Germinal center (tissue), 1 donor: ENCODE measurements around the gene CYYR1.

ENCODE experiments used
- DNase-seq: peaks from one replicate; pipeline ENCODE4 v3.0.0; 2012; ENCODE audit warnings: mixed read lengths, low spot score

CYYR1 gene

DNA sequence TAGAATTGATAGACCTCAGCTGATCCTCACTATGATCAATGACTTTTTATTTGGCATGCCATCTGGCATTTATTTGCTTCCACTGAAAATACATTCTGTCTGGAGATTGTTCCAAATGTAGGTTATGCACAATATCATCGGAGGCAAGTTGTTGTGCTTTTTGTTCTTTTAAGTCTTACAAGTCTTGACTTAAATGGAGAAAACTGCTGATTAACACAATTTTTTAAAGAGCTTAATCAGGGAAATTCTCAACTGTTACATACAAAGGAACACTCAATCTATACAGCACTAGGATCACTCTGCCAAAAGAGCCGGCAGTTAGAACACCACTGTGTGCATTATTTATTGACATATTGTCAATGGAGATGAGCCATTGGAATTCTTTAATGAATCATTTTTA is 19.2 kb downstream of the CYYR1 start:
- no peak for DNase-seq

DNA sequence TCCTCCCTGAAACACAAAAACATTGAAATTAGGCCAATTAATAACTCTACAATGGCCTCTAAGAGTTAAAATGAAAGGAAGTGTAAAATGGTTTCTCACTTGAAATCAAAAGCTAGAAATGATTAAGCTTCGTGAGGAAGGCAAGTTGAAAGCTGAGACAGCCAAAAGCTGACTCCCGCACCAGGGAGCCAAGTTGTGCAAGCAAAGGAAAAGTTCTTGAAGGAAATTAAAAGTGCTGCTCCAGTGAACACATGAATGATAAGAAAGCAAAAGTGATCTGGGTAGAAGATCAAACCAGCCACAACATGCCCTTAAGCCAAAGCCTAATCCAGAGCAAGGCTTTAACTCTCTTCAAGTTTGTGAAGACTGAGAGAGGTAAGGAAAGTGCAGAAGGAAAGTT is 22.8 kb downstream of the CYYR1 start:
- DNase-seq: no peak

DNA sequence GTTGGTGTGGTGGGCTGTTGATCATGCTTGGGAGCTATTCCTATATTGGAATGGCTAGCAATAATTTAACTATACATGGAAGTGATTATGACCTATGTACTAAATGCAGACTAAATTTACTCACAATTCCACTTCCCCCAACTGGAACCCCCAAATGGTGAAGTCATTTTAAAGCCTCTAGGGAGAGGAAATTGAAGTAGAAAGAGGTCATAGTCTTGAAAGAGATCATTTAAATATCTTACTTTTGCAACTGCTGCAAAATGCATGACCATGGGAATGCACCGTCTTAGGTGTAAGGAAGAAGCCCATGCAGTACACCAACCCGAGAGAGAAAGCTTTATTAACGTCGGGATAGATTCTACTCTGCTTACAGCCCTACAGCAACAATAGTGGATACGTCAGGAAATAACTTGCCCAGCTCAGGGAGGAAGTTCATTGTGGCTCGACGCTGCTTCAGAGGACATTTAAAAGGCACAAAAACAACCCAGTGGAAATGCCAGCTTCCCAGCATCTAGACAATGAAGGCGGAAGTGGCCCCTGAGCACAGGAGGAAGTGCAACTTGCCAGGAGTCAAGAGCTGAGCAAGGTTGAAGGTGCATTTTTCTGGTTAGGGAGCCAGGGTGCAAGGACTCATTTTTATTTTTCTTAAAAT is 26.5 kb downstream of the CYYR1 start:
- DNase-seq: no peak

DNA sequence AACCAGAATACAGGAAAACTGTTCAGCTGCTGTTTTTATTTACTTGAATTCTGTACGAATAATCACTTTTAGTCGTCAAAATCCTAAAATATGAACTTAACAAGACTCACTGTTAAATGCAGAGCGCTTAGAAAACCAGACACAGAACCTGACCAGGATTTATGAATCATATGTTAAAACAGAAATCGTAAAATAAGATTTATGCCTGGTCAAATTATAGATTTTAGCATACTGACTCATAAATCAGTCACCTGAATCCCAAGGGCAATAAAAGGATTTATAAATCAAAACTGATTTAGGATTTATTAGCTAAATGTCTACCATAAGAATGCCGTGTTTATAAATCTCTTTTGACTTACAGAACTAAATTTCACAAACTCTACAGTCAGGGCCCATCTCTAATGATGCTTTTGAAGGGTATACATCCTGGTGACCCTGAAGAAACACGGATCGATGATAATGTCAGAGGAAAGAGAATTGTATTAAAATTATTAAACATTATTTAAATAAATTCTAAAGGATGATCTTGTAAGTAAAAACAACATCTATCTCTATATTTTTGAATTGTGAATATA is 28.8 kb downstream of the CYYR1 start:
- no peak for DNase-seq

DNA sequence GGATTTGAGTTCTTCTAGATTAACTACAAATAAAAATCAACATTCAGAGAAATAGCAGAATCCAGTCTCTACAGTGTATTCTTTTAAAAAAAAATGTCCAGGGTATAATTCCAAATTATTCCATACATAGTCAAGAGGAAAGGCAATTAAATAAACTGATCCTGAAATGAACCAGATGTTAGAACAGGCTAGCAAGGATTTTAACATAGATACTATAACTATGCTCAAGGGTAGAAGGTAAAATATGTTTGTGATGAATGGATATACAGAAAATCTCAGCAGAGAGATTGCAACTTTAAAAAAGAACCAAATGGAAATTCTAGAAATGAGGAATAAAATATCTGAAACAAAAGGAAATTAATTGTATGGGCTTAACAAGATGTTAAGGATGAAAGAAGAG is 32.4 kb downstream of the CYYR1 start:
- no peak for DNase-seq

DNA sequence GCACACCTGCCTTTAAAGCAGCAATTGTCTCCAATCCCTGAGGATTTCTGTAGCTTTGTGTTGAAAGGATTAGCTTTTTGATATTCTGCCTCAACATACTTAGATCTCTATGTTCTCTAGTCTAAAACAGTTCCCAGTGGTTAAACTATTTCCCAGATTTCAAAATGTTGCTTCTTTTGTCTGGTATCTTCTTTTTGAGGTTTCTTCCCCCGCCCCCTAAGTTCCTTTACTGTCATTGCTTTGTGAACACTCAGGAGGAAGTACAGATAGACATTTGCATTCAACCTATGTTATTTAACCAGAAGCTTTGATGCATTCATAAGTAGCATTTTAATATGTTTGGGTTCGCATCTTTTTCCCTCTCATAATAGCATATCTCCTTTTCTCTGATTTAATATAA is 33.5 kb downstream of the CYYR1 start:
- no peak for DNase-seq

DNA sequence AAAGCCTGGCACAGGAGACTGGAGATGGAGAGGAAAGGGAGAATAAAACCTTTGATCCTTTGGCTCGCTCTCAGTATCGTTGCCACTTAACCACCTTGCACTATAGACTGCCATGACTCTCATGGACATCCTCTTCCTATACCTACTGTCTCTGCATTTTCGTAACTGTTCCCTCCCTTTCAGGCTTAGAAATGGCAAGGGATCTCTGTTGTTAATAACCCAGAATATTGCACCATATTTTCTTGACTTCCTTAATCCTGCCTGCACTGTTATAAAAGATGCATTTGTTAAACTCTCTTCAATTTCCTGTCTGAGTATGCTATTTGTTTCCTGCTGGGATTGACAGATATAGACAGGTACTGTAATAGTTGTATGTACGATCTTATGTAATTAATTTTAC is 38.6 kb downstream of the CYYR1 start:
- DNase-seq: no peak

DNA sequence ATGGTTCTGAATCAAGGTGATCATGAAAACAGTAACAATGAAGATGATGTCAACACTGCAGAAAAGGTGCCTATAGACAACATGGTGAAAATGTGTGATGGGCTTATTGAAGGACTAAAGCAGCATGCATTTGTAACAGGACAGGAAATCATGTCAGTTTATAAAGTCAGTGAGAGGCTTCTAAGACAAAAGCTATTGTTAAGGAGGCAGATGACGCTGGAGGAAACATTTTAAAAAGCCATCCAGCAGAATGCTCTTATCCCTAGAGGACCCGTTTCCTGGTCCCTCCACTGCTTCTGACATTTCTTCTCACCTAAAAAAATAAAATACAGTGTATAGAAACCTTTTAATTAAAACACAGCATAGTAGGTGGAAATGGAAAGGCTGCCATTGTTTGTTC is 40.9 kb downstream of the CYYR1 start:
- no peak for DNase-seq

DNA sequence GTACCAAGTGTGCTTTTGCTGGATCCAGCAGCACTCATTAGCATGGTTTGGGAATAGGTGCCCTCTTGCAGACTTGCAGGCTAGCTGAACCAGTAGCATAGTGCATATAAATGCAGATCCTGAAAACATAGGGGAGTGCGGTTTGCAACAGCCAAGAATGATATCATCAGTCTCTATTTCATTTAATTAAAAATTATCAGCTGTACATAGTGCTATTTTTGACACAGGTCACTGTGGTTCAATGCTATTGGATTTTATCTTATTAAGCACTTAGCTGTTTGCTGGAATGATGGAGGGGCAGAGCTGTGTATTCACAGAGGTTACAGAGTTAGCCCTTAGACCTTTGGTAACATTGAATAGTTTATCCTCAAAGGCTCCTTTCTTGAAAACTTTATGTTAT is 43.6 kb downstream of the CYYR1 start:
- DNase-seq: no peak

DNA sequence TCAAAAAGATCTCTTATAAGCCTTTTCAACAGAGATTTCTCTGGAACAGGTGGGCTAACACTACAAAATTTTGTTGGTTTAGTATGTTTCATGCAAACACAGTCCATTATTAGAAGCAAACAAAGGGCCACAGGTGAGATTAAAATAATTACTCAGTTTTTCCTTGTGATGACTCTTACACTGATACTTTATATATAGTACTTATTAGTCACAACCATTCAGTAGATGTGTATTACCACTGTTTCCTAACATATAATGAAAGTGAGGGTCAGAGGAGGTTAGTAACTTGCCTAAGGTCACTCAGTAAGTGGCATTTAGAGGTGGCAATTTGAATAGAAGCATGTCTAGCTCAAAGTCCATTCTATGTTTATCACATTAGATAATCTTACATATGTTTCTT is 44.2 kb downstream of the CYYR1 start:
- DNase-seq: no peak

DNA sequence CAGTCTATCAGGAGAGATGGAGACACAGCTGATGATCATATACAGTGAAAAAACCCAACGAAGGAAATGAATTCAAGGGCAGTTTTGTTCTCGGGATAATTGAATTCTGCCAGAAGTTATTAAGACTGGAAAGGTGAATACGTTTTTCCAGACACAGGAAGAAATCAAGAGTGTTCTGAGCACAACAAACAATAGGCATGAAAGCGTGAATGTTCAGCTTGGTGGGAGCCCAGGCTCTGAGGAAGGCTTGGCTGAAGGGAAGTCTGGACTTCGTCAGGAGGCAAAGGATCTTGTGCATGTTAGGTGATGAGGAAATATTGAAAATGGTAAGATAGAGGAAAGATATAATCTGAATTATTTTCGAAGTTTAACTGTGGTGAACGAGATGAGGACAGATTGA is 50.4 kb downstream of the CYYR1 start:
- DNase-seq: no peak

DNA sequence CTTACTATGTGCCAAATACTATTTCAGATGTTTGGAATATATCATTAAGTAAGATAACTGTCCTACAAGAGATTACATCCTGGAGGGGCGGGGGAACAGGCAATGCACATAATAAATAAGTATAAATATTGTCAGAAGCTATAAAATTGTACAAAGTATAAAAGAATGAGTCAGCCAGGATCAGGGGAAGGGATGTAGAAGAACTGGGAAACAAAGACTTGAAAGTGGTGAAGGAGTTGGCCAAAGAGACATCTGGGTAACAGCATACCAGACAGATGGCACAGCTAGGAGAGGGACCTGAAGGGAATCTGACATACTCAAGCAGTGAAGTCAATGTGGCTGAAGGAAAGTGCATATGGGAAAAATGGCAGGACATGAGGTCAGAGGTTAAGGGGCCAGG is 53.9 kb downstream of the CYYR1 start:
- DNase-seq: no peak

DNA sequence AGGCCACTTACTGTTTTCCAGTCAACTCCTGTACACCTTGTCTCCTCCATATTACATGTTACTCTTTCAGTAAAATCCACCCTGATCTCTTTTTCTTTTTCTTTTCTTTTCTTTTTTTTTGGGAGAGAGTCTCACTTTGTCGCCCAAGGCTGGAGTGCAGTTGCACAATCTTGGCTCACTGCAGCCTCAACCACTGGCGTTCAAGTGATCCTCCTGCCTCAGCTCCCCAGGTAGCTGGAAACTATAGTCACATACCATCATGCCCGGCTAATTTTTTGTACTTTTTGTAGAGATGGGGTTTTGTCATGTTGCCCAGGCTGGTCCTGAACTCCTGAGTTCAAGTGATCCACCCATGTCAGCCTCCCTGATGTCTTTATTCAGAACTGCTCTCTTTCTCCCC is 57.8 kb downstream of the CYYR1 start:
- no peak for DNase-seq

DNA sequence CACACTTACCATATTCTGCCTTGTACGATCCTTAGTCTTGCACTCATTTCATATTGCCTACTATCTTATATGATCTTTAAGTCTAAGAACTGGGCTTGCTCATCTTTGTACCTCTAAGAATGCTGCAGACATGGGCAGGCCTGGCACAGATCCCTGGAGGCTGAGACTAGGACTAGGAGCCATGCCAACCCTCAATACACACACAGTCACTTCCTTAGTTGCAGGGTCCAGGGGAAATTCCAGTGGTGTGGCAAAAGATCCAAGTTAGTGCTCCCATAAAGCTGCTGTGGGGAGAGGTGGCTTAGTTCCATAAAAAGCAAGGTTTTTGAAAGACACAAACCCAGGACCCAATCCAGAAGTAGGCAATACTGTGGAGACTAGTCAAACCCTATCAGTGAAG is 59.9 kb downstream of the CYYR1 start:
- no peak for DNase-seq

DNA sequence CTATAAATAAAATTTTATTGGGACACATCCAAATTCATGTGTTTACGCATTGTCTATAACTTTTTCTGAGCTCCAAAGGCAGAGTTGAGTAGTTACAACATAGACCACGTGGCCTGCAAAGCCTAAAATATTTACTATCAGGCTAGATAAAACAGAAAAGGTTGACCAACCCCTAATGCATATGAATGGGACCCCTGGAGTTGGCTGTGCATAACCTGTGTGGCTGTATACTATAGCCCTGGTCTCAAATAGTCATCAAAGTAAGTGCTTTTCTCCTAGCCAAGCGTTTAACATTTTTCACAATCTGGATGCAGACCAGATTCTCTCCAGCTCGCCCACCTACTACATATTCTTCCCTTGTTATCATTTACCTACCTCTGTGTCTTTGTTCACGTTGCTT is 60.4 kb downstream of the CYYR1 start:
- no peak for DNase-seq

DNA sequence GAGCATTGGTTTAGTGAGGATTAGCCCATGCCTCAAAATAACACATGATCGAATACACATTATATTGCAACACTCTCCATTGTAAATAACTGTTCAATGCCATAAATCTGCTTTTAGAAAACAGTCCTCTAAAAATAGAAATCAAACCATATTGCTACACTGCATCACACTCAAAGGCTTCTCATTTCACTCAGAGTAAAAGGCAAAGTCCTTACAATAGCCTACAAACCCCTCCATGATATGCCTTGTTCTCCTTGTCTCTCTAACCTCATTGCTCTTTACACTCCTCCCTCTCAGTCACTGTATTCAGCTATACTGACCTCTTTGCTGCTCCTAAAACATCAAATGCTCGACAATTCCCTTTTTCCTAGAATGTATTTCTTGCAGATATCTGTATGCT is 64.2 kb downstream of the CYYR1 start:
- DNase-seq: no peak

DNA sequence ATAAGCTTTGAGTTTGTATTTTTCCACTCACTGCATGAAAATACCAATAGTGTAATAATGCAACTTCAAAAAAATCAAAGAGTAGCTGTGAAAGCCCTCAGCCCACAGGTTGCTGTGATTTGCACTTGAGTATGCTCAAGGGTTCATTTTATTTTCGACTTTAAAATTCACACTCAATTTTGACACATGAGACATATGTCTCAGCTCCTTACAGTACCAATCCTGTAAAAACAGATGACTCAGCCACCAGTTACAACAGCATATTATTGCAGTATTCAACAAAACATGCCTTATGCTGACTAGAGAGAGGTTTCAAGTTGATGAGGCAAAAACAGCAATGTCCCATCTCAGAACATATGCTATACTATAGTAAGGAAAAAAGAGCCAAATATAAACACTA is 66.1 kb downstream of the CYYR1 start:
- no peak for DNase-seq

DNA sequence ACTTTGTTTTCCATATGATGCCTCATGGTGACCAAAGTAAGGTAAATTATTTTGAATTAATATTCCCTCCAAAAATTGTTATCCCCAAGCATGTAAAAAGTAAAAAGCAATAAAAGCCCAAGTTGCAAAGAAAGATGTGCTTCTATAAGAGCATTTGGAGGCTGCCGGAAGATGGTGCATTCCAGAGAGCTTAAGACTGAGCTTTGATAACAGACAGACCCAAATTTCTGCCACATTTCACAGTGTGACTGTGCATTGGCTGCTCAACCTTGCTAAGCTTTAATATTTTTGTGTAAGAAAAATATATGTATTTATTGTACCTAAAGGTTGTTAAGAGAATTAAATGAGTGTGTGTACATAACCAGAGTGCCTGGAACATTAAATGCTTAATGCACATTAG is 67.9 kb downstream of the CYYR1 start:
- no peak for DNase-seq

DNA sequence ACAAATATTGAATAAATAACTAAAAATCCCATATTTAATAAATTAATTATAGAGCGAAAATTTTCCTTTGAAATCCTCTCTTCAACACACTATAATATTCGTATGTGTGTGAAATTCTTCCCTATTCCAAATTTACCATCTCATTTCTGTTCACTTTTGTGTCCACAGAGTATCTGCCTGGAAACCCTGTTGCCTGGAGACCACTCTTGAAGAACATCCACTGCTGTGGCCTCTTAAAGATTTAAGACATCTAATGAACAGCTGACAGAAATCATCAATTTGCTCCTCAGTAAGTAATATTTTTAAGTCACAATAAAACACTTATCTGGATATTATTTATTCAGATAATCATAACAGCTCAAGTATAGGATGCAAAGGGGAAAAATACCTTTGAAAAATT is 69.7 kb downstream of the CYYR1 start:
- DNase-seq: no peak

DNA sequence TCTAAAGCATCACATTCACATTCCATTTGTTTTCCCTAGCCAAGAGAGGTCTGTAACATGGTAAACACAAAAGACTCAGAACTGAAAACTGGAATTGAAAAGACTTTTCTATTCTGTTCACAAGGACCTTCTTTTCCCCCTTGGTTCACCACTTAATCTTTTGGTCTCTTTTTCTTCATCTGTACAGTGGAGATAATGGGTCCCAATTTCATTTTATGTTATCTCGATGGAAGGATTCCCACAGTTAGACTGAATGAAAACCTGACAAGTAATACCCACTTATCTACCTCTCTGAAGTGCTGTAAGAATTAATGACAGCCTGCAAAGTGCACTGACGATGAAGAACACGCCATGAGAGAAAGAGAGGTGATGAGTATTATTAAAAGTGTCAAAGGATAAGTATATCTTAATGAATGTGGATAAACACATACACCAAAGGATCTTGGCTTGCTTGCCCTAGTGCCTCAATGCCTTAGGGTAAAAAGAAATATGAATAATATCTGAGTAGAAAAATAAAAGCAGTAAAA is 71.5 kb downstream of the CYYR1 start:
- DNase-seq: no peak

DNA sequence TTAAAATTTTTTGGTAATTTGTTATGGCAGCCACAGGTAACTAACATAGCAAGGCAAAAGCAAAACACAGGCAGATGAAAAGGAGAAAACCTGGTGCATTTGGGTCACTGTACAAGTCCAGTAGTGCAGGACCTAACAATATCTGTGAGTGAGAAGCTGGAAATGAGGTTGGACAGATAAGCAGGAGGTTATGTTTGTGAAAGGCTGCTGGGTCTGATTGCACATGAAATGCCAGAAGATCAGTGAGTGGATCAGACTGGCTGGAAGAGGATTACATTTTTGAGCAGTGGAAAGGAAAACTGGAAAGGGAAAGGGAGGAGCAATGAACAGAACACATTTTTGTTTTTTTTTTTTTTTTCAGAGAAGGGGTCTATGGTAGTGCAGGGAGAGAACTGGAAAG is 73.6 kb downstream of the CYYR1 start:
- no peak for DNase-seq

DNA sequence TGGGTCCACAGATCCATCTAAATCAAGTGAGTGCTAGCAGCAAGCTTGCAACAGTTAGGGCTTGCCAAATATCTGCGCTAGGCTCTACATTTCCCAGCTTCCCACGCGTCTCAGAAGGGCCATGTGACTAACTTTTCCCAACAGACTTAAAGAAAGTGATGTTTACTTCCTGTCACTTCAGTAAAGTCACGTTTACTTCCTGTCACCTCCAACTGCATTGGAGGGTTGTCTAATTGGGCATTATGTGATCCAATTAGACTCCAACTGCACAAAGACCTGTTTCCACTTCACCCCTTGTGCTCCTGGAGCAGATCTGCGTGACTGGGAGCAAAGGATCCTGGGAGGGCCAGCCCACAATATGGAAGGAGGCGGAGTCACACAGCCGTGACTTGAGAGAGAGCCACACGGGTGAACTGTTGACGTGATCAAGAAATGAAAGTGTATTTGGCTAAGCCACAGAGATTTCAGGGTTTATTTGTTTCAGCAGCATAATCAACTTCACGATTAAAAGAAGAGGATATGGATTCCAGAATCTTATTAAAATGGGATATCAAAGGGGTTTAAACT is 77.7 kb downstream of the CYYR1 start:
- no peak for DNase-seq

DNA sequence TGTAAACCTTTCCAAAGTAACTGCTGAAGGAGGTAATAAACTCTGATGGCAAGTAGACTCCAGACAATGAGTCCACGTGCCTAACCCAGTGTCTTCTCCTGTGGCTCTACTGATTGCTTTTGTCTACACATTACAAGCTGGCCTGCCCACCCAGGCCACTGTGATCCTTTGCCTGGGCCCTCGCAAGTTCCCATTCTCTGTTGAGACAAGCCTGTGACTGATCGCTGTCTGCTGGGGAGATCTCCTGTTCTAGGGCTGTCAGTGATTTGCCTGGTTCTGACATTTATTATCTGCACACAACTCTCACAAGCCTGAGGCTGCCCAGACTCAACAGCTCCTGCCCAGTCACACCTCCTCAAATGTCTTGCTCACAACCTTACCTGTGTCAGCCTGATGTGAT is 81.4 kb downstream of the CYYR1 start:
- no peak for DNase-seq

DNA sequence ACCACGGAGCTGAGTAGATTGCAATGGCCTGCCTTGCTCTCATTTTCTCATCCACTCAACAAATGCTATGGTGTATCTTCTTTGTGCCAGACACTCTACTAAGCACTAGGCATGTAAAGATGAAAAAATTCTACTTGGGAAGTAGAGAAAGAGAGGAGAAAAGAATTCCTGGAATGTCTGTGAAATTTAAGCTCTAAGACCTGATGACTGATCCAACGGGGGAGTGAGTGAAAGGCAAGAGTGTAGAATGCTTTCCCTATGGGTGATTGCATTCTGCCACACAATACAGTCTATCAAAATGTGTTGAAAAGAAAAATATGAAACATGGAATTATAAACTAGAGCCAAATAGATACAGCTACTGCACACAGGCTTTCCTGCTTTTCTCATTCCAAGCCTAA is 82.3 kb downstream of the CYYR1 start:
- DNase-seq: no peak
